NB4 (cell line): Measurements from ENCODE around the gene PTS.

ENCODE experiments used
- DNase-seq: peaks from one replicate; pipeline ENCODE4 v3.0.0; 2010; ENCODE audit warnings: low read depth
- H3K4me3 ChIP-seq: one replicate; pipeline ENCODE4 v1.5.1; 2011; ENCODE audit warnings: mild to moderate bottlenecking, low read depth, low read length, moderate library complexity
- MAX ChIP-seq: IDR thresholded peaks from 2 replicates; pipeline ENCODE4 v1.6.1; 2011; ENCODE audit warnings: low read depth, low read length
- MYC ChIP-seq: IDR thresholded peaks from 2 replicates; pipeline ENCODE4 v1.6.1; 2011; ENCODE audit warnings: low read depth, low read length
- POLR2A ChIP-seq: IDR thresholded peaks from 2 replicates; pipeline ENCODE4 v1.6.1; 2011; ENCODE audit warnings: mild to moderate bottlenecking; ENCODE audit not compliant: insufficient read length; ENCODE audit errors: extremely low read depth
- TF ChIP-seq, protein P1 (sequence below): IDR thresholded peaks from one replicate; pipeline ENCODE4 v1.5.1; 2012; ENCODE audit warnings: low read depth, low read length

PTS gene

DNA sequence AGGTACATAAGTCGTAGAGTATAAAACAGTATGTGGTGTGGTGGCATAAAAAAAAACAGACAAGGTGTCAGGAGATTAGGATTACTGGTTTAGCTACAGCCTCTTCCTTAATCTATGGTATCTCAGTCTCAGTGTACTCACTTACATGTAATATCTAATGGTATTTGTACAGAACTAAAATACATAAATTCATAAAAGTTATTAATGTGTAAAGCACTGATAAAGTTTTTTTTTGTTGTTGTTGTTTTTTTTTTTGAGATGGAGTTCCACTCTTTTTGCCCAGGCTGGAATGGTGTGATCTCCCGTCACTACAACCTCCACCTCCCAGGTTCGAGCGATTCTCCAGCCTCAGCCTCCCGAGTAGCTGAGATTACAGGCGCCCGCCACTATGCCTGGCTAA, 2.9 kb downstream of the PTS start:
- DNase-seq, result no peak
- TF ChIP-seq MAX (no peak), MYC (no peak), POLR2A (no peak)
- TF ChIP-seq, protein P1, sequence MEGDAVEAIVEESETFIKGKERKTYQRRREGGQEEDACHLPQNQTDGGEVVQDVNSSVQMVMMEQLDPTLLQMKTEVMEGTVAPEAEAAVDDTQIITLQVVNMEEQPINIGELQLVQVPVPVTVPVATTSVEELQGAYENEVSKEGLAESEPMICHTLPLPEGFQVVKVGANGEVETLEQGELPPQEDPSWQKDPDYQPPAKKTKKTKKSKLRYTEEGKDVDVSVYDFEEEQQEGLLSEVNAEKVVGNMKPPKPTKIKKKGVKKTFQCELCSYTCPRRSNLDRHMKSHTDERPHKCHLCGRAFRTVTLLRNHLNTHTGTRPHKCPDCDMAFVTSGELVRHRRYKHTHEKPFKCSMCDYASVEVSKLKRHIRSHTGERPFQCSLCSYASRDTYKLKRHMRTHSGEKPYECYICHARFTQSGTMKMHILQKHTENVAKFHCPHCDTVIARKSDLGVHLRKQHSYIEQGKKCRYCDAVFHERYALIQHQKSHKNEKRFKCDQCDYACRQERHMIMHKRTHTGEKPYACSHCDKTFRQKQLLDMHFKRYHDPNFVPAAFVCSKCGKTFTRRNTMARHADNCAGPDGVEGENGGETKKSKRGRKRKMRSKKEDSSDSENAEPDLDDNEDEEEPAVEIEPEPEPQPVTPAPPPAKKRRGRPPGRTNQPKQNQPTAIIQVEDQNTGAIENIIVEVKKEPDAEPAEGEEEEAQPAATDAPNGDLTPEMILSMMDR, result no peak
- no peak overlapping the region for H3K4me3 ChIP-seq

DNA sequence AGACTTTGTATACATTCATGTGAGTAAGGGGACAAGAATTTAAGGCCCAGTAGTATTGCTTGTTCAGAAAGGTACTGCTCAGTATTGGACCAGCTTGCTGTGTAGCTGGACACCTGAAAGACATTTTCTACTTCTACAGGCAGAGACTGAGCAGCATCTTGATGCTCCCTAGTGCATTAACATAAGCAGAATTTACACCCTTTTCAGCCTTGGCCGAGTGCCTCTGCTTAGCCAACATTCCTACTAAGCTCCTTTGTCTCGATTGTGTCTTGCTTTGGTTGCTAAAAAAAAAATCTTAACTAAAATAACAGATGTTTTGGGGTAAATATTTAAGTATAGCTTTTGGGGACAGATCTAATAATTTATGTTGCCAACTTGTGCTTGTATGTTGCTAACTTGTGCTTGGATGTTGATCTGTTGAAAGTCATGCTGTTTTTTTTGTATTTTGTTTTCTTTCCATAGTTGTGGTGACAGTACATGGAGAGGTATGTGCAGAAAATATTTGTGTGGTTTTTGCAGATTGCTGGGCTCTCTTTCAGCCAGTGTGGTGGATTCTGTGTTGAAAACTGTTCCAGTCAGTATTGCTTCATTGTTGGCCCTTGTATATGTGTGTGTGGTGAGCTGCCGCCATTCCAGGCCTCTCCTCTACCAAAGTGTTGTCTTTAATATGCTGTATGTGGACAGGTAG, 3.7 kb downstream of the PTS start:
- no peak for DNase-seq
- TF ChIP-seq POLR2A, result no peak
- no peak for TF ChIP-seq MAX
- TF ChIP-seq, protein P1, result no peak
- TF ChIP-seq MYC, result no peak
- no peak overlapping the region for H3K4me3 ChIP-seq

GRCh38 chr11:112231952-112232351, 5.7 kb downstream of the PTS start:
- TF ChIP-seq, protein P1, result no peak
- no peak for TF ChIP-seq MAX
- TF ChIP-seq POLR2A, result no peak

GRCh38 chr11:112235750-112236390, 9.6 kb downstream of the PTS start:
- DNase-seq, result no peak
- H3K4me3 ChIP-seq, result no peak overlapping the region
- TF ChIP-seq POLR2A, result no peak
- TF ChIP-seq, protein P1, result no peak
- no peak for TF ChIP-seq MYC

More at GRCh38 chr11:112231952-112232351, 5.7 kb downstream of the PTS start:
- no peak overlapping the region for H3K4me3 ChIP-seq
- DNase-seq, result no peak

GRCh38 chr11:112237451-112237850, 11.2 kb downstream of the PTS start:
- no peak for DNase-seq
- no peak for TF ChIP-seq POLR2A
- no peak for TF ChIP-seq MAX
- no peak for TF ChIP-seq MYC
- TF ChIP-seq, protein P1, result no peak
- H3K4me3 ChIP-seq, result no peak overlapping the region
